SK-N-SH (cell line): ENCODE results near the gene SZRD1. TPM values are rescaled to one million over a fixed set of nuclear protein-coding genes. Genes with fewer than 3 reads are reported as not detected.

Experiments used
- CTCF ChIA-PET: fragments of 300-600, 350-600 bp; formaldehyde crosslinking; extraction: SDS; loops from one replicate; lab custom pipeline; 2021; lab: Yijun Ruan, JAX
- POLR2A ChIA-PET: fragments of 350-600 bp; sonication (Branson Sonifier 250); formaldehyde crosslinking; extraction: SDS; loops from one replicate; lab custom pipeline; 2020; ENCODE audit warnings: antibody characterized with exemption, inconsistent platforms; lab: Yijun Ruan, JAX
- DNase-seq: peaks from one replicate; pipeline ENCODE4 v3.0.0; 2012
- H2AFZ ChIP-seq: fragments of 200-600 bp; sonication (generic); 2 replicates; pipeline ENCODE4 v1.8.1; 2016; ENCODE audit warnings: antibody characterized with exemption, mild to moderate bottlenecking, low read depth
- H3F3A ChIP-seq: fragments of 200-600 bp; sonication (generic); replicated peaks from 2 replicates; pipeline ENCODE3; 2016; ENCODE audit warnings: antibody characterized with exemption, mild to moderate bottlenecking; ENCODE audit not compliant: insufficient read depth
- H3K27ac ChIP-seq, 2 experiments: fragments of 200-500 bp in 1 of 2; fragments of 200-600 bp in 1 of 2; sonication (Bioruptor generic) in 1 of 2; sonication (generic), shearing (Covaris generic) in 1 of 2; 2 replicates each; pipeline versions ENCODE4 v1.5.1 to v1.6.1; 2014 to 2016; ENCODE audit warnings: low read depth in 2 of 2, inconsistent platforms in 1 of 2, low read length in 1 of 2, mild to moderate bottlenecking in 1 of 2, mixed read lengths in 1 of 2
- H3K27me3 ChIP-seq: fragments of 200-600 bp; sonication (generic), shearing (Covaris generic); 2 replicates; pipeline ENCODE4 v1.6.1; 2016; ENCODE audit warnings: mixed run types; ENCODE audit not compliant: insufficient read depth
- H3K36me3 ChIP-seq, 2 experiments: fragments of 200-500 bp in 1 of 2; fragments of 200-600 bp in 1 of 2; sonication (Bioruptor generic) in 1 of 2; sonication (generic) in 1 of 2; replicated peaks in 1 of 2; 2 replicates each; pipeline versions ENCODE3 to v1.5.1; 2014 to 2016; ENCODE audit warnings: low read length in 1 of 2, mild to moderate bottlenecking in 1 of 2; ENCODE audit not compliant: insufficient read depth in 2 of 2, control insufficient read depth in 1 of 2
- H3K4me1 ChIP-seq, 2 experiments: fragments of 200-500 bp in 1 of 2; fragments of 200-600 bp in 1 of 2; sonication (Bioruptor generic) in 1 of 2; sonication (generic), shearing (Covaris generic) in 1 of 2; 2 replicates each; pipeline versions ENCODE4 v1.5.1 to v1.6.1; 2014 to 2016; ENCODE audit warnings: low read depth in 1 of 2, low read length in 1 of 2, mixed run types in 1 of 2; ENCODE audit not compliant: insufficient read depth in 2 of 2, control insufficient read depth in 1 of 2
- H3K4me2 ChIP-seq: fragments of 200-600 bp; sonication (generic), shearing (Covaris generic); 2 replicates; pipeline ENCODE4 v1.6.1; 2017; ENCODE audit warnings: mixed run types
- H3K4me3 ChIP-seq, 2 experiments: fragments of 200-500 bp in 1 of 2; fragments of 200-600 bp in 1 of 2; sonication (Bioruptor generic) in 1 of 2; sonication (generic), shearing (Covaris generic) in 1 of 2; 2 replicates each; pipeline versions ENCODE4 v1.5.1 to v1.8.1; 2014 to 2016; ENCODE audit warnings: low read depth in 2 of 2, inconsistent platforms in 1 of 2, low read length in 1 of 2, mild to moderate bottlenecking in 1 of 2, mixed read lengths in 1 of 2, moderate library complexity in 1 of 2
- H3K79me2 ChIP-seq: fragments of 200-600 bp; sonication (generic); 2 replicates; pipeline ENCODE4 v1.8.1; 2017; ENCODE audit warnings: mild to moderate bottlenecking; ENCODE audit not compliant: insufficient read depth
- H3K9ac ChIP-seq: fragments of 200-600 bp; sonication (generic); 2 replicates; pipeline ENCODE4 v1.6.1; 2017; ENCODE audit warnings: mixed run types
- H3K9me2 ChIP-seq: fragments of 200-600 bp; sonication (generic); 2 replicates; pipeline ENCODE4 v1.6.1; 2017; ENCODE audit warnings: mixed run types
- H3K9me3 ChIP-seq: fragments of 200-600 bp; sonication (generic); 2 replicates; pipeline ENCODE4 v1.6.1; 2017; ENCODE audit warnings: mixed run types, mild to moderate bottlenecking, moderate library complexity
- H4K20me1 ChIP-seq: fragments of 200-600 bp; sonication (generic); 2 replicates; pipeline ENCODE4 v1.6.1; 2017; ENCODE audit warnings: mild to moderate bottlenecking, mixed run types; ENCODE audit not compliant: insufficient read depth
- CHD2 ChIP-seq: fragments of 150-350 bp; IDR thresholded peaks from 2 replicates; pipeline ENCODE4 v1.6.1; 2018; ENCODE audit warnings: low read length; ENCODE audit not compliant: partially characterized antibody
- CTCF ChIP-seq: fragments of 200-600 bp; sonication (generic); IDR thresholded peaks from 2 replicates; pipeline ENCODE4 v1.6.1; 2017; ENCODE audit warnings: antibody characterized with exemption, mild to moderate bottlenecking, moderate library complexity
- FOSL2 ChIP-seq: IDR thresholded peaks from 2 replicates; pipeline ENCODE4 v1.4.0; 2012; ENCODE audit warnings: low read depth, mild to moderate bottlenecking, moderate library complexity, borderline replicate concordance
- FOXJ3 ChIP-seq: sonication (generic); formaldehyde crosslinking; IDR thresholded peaks from 2 replicates; pipeline ENCODE4 v1.5.1; 2020; ENCODE audit warnings: mild to moderate bottlenecking, missing genetic modification reagents
- FOXM1 ChIP-seq: IDR thresholded peaks from 2 replicates; pipeline ENCODE4 v1.4.0; 2012; ENCODE audit warnings: low read depth, mild to moderate bottlenecking
- IRF3 ChIP-seq: fragments of 150-350 bp; IDR thresholded peaks from 2 replicates; pipeline ENCODE4 v1.6.1; 2016; ENCODE audit warnings: mild to moderate bottlenecking, low read depth, low read length
- MAX ChIP-seq: IDR thresholded peaks from 2 replicates; pipeline ENCODE4 v1.4.0; 2012; ENCODE audit warnings: low read depth
- MEF2A ChIP-seq: IDR thresholded peaks from 2 replicates; pipeline ENCODE4 v1.4.0; 2012; ENCODE audit warnings: low read depth, borderline replicate concordance
- NFIC ChIP-seq: IDR thresholded peaks from 2 replicates; pipeline ENCODE4 v1.4.0; 2012; ENCODE audit warnings: borderline replicate concordance
- RXRA ChIP-seq: IDR thresholded peaks from 2 replicates; pipeline ENCODE4 v1.4.0; 2012; ENCODE audit warnings: low read depth, mild to moderate bottlenecking, borderline replicate concordance
- TAF1 ChIP-seq: IDR thresholded peaks from 2 replicates; pipeline ENCODE4 v1.6.1; 2012; ENCODE audit warnings: low read depth, mild to moderate bottlenecking, low read length, moderate library complexity, borderline replicate concordance
- TCF12 ChIP-seq: IDR thresholded peaks from 2 replicates; pipeline ENCODE4 v1.4.0; 2012
- TEAD4 ChIP-seq: IDR thresholded peaks from 2 replicates; pipeline ENCODE4 v1.4.0; 2012; ENCODE audit warnings: mild to moderate bottlenecking, borderline replicate concordance; ENCODE audit not compliant: insufficient read depth
- YY1 ChIP-seq: IDR thresholded peaks from 2 replicates; pipeline ENCODE4 v1.4.0; 2012; ENCODE audit warnings: low read depth, mild to moderate bottlenecking
- WGBS: methylation state at CpG from one replicate; pipeline ENCODE4 v1.1.6; 2017; ENCODE audit warnings: low lambda C conversion rate; 5-methylcytosine and 5-hydroxymethylcytosine counted together
- polyA plus RNA-seq, 3 experiments: library from polyadenylated mRNA; depleted of rRNA; stranded (reverse); fragments of >200 nt; gene quantifications; 2 replicates each; pipeline ENCODE4 v1.2.3, GENCODE V29; 2012

SZRD1 gene
- polyA plus RNA-seq, 1 of the 3 experiments (the other 2 are of a cell fraction): 119 TPM

- Histone ChIP-seq H3K4me2 (no peak overlapping the region), H3K9ac (no peak overlapping the region), H2AFZ (no peak overlapping the region), H3K4me1 (peaks cover 12 to 18% of the 10 kb centered on the region in 2 experiments; a peak in 3 of 4 replicates), H3K9me2 (no peaks in the 10 kb centered on the region), H3K4me3 (no peak overlapping the region), H3K27me3 (no peaks in the 10 kb centered on the region), H3K36me3 (peaks cover 12 to 44% of the 10 kb centered on the region in 2 experiments), H3K79me2 (peaks cover 76% of the 10 kb centered on the region), H4K20me1 (peaks cover 53% of the 10 kb centered on the region), H3K9me3 (no peaks in the 10 kb centered on the region), H3F3A (peaks cover 2% of the 10 kb centered on the region), H3K27ac (no peak overlapping the region; a peak in 1 of 4 replicates)
- 86% methylated on average over 10 of the region's 10 CpGs for WGBS
- TF ChIP-seq FOXM1 (no peak), FOSL2 (no peak), CTCF (0 out of 2 replicates have a peak, but pooled peaks have one; percentile 9), TCF12 (no peak)
- CTCF ChIA-PET: interaction anchor here (0.6 to 1.7 kb wide), 4 partner anchors 31 to 105 kb away, joined by 3 to 6 read pairs (median 4); partner anchors contain the start of gene NECAP2
- DNase-seq: no peak
- POLR2A ChIA-PET: interaction anchor here (0.5 to 1.2 kb wide), 2 partner anchors 9 to 13 kb away, joined by 3 to 4 read pairs; no protein-coding TSS in a partner anchor
Observed at GRCh38 chr1:16393570-16394521, 26.8 kb downstream of the SZRD1 start.

GRCh38 chr1:16394977-16395376, 27.9 kb downstream of the SZRD1 start:
- CTCF ChIA-PET: interaction anchor here (1.2 kb wide), 1 partner anchor 45 kb away, joined by 6 read pairs; the partner anchor contains the start of gene NECAP2
- DNase-seq: no peak
- Histone ChIP-seq H3K4me1 (peaks cover 12 to 16% of the 10 kb centered on the region in 2 experiments; a peak in 3 of 4 replicates), H3F3A (peaks cover 2% of the 10 kb centered on the region), H3K9me2 (no peaks in the 10 kb centered on the region), H3K4me2 (no peak overlapping the region), H3K36me3 (peaks cover 12 to 52% of the 10 kb centered on the region in 2 experiments), H3K4me3 (no peak overlapping the region), H3K27ac (no peak overlapping the region), H2AFZ (no peak overlapping the region), H3K9ac (no peak overlapping the region), H3K9me3 (no peaks in the 10 kb centered on the region), H3K27me3 (no peaks in the 10 kb centered on the region), H3K79me2 (peaks cover 64% of the 10 kb centered on the region), H4K20me1 (peaks cover 46% of the 10 kb centered on the region)
- POLR2A ChIA-PET: no interaction called here
- TF ChIP-seq CHD2: no peak
- TF ChIP-seq TCF12: no peak
- TF ChIP-seq IRF3: no peak
- TF ChIP-seq YY1: no peak
- no peak for TF ChIP-seq MEF2A
- no peak for TF ChIP-seq MAX
- TF ChIP-seq FOXM1: no peak
- no peak for TF ChIP-seq NFIC
- TF ChIP-seq RXRA: no peak
- TF ChIP-seq TAF1: no peak
- no peak for TF ChIP-seq TEAD4
- TF ChIP-seq CTCF: no peak
- no peak for TF ChIP-seq FOXJ3 (CRISPR knock-in tag)
- 97% methylated on average over 11 of the region's 13 CpGs for WGBS
